Measurements from ENCODE around the gene OR9Q1.

The OR9Q1 gene

DNA sequence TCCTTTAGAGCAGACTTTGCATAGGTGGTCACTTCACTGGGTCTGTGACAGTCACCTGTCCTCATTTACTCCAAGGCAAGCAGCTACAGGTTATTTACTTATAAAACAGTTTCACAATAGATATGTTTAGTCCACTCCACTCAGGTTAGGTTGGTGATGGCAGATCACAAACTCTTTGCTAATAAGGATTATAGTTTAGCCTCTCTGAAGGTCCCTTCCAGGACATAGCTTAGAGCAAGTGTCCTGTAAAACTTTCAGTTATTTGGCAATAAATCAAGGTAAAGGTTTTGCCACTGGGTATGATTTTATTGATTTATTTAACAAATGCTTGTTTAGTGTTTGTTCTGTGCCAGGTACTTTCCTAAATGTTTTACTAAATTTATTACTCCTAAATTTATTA, 15.9 kb downstream of the OR9Q1 start:
- DNase-seq: no peak

DNA sequence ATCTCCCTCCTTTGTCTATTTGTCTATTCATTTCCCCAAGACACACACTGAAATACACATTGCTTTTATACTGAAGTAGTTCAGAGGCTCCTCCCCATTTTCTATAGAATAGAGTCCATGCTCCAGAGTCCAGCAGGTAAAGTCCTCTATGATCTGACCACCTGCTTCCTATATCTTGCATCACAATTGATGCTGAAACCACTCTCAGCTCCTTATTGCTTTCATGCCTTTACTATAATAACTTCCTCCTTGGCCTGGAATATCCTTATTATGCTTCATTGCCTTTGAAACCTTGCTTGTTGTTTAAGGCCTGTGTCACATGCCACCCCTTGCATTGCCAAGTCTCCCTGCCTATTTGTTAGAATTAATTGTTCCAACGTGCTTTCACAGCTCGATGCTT, 19.7 kb downstream of the OR9Q1 start:
- DNase-seq: no peak

DNA sequence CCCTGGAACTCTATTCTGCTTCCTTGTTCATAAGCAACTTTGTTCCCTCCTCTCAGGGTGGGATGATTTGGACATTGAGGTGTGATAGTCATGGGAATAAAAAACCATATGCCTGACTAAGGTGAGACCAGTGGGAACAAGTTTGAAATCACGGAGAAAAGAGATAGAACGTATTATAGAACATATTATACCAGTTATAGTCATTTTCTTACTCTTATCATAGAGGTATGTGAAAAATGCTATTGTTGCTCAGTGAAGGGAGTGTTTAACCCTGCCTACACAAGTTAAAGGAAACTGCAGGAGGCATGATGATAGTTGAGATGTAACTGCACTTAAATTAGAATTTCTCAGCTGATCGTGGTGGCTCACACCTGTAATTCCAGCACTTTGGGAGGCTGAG, 22.6 kb downstream of the OR9Q1 start:
- DNase-seq: no peak

GRCh38 chr11:58047818-58048217, 24.1 kb downstream of the OR9Q1 start:
- no peak for DNase-seq

DNA sequence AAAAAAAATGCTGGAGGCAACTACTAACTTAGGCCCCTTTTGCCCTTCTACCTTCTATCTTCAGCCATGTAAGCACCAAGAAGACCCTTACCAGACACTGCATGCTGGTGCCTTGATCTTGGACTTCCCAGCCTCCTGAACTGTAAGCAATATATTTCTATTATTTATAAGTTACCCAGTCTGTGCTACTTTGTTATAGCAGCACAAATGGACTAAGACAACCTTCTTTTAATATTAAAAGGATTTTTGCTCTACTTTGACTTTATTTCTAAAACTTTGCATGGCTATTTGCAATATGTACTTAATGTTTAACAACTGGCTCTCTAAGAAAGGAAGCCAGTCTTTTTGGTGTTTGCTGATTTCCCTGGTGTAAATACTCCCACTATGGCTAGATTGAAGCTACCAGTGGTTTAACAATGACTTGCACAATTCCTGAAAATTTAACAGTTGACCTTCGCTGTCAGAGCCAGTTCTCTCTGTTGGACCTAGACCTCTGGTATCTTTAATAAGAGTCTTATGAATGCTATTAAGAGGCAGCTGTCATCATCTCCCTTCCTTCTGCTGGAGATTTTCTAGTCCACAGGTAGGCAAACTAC, 32.2 kb downstream of the OR9Q1 start:
- DNase-seq: no peak

DNA sequence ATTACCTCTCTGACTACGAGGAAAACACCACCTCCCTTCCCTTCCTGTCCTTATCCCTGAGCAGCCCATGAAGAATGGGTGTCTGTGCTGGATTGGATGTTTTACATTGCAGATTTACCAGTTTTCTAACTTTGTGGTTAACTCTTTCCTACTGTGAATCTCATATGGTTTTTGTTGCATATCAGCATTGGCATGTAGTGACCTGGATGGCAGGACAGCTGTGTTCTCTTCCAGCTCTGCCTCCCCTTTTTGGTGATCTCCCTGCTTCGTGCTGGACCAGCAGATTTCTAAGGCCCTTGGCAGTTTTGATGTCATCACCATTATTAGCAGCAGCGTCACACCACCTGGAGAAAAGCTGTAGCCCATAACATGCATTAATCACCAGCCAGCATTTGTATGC, 33.8 kb downstream of the OR9Q1 start:
- no peak for DNase-seq

DNA sequence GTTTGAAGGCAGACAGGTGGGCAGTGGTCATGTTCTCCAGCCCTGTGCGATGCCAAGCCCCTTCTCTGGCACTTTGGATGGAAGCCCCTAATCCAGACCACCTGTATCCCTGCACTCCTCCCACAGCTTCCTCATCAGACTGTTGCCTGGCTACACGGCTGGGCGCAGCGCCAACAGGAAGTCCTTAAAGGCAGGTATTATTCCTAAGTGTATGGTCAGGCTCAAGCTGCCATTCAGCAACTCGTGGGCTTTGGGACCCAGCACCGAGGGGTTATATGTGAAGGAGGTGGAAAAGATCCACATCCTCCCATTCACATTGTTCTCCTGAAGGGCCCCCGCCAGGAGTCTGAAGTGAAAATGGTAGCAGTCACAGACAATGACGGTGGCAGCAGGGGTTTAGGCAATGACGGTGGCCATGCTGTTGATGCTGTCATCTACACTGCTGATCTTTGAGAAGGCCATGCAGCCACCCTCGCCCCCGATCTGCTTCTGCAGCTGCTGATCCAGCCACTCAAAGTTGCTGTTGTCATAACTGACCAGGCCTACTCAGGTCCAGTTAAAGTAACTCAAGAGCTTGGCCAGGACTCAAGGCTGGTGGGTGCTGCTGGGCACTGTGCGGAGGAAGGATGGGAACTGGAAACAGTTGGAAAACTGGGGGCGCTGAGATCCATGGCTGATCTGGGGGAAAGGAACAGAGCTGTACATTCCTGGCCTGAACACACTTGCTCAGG, 34.8 kb downstream of the OR9Q1 start:
- peak; percentile 4 to 28 for DNase-seq

GRCh38 chr11:58059007-58059350, 35.3 kb downstream of the OR9Q1 start:
- DNase-seq: no peak

DNA sequence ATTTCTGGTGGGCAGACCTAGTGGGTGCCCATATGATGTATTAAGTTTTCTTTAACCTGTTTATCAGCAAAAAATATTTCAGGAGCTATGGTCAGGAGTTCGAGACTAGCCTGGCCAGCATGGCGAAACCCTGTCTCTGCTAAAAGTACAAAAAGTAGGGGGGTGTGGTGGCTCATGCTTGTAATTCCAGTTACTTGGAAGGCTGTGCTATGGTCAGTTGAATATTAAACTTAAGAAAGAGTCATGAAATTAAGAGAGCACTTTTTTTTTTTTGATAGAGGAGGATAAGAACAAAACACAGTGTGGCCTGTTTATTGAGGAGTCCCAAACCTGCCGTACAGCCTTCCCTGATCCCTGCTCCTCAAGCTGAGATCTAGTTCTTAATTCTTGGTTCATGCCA, 36.9 kb downstream of the OR9Q1 start:
- DNase-seq: no peak

DNA sequence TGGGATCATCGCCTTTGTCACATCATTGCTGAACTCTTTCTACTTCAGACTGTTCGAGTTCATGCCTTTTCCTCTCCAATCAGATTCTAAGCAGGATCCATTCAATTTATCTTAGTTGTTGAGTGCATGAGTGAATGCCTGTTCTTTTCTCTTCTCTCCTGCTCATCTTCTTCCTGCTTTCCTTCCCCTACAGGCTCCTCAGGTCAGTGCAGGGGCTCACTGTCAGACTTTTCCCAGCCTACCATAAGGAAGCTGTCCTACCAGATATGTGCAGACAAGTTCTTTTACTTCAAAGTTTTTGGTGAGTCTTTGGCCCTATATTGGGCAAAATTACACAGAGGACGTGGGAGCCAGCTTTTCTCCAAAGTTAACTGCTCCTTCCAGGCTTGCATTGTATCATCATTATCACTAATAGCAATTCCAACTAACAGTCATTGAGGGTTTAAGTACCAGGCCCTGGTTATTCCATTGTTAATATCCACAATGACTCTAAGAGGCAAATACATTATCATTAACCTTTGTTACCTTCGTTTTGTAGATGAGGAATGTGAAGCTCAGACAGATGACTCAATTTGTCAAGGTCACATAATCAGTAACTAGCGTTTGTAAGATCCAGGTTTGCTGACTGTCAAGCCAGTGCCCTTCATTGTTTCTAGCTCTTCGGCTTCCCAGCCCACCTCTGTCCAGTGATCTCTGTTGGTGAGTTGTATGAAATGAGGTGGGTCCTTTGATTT, 37.4 kb downstream of the OR9Q1 start:
- DNase-seq: no peak

DNA sequence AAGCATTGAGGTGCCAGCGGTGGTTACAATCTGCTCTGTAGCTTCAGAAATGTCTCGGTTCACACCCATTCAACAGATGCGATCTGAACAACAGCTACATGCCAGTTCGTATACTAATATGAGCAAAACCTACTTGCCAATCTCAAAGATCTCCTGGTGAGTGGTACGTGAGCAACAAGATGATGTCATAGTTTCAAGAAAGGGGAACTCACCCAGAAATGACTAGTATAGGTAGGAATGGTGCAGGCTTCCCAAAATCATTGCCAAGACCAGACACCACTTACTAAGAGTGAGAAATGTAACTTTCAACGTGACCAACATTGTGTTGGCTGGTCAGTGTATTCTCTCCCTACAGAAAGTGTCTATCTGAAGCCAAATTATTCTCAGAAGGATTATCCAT, 38.1 kb downstream of the OR9Q1 start:
- no peak for DNase-seq

DNA sequence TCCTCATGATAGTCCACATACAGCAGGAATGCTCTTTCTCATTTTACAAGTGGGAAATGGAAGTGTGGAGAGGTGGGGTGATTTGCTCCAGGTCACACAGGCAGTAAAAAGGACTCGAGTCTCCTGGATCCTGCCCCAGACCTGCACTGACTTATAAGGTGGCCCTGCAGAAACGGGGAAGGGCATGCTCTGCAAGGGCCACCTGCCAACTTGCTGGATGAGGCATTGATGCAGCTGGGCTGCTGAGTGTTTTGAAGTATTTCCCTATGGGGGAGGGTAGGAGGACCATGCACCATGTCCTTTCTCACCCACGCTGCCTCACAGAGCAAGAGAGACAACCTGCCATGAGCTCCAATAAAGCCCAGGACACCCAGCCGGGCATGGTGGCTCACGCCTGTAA, 44.0 kb downstream of the OR9Q1 start:
- no peak for DNase-seq

DNA sequence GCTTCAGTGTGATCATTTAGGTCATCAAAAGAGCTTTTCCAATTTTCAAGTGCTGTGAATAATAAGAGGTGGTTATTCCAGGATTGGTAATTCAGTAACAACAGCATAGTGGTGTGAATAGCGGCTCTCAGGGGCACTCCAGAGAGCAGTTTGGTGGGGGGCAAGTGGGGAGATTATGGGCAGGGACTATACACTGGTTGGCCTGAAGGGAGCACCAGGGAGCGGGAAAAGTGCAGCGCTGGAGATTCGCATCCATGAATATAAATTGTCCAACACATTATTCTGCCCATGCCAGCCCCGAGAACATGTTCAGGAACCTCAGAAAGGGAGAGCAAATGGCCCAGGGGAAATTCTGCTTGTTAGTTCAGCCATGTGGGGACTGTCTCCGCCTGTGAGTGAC, 45.0 kb downstream of the OR9Q1 start:
- no peak for DNase-seq

DNA sequence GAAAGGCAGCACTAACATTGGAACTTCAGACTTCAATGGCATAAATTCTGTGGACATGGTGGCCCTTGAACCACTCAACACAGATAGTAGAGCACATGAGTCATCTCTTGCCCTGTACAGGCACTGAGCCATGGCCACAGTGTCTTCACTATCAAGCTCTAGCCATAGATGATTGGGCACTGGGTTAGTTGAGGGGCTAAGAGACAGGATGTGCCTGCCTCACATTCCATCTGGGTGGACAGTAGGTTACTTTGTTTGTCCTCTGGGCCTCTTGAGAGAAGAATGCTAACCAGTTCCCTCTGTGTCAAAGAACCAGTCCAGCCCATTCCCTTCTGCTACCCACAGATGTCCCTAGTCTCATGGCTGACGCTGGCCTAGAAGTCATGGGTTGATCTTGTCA, 46.9 kb downstream of the OR9Q1 start:
- no peak for DNase-seq

GRCh38 chr11:58075781-58076180, 52.1 kb downstream of the OR9Q1 start:
- no peak for DNase-seq

DNA sequence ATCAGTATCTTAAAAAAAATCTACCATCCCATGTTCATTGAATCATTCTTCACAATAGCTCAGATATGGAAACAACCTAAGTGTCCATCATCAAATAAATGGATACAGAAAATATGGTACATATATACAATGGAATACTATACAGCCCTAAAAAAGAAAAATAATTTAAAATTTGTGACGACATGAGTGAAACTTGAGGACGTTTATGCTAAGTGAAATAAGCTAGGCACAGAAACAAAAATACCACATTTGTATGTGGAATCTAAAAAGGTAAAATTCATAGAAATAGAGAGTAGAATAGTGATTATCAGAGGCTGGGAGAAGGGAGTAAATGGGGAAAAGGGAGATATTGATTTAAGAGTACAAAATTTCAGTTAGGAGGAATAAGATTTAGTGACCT, 62.8 kb downstream of the OR9Q1 start:
- DNase-seq: no peak

GRCh38 chr11:58097437-58097836, 73.8 kb downstream of the OR9Q1 start:
- no peak for DNase-seq

GRCh38 chr11:58121096-58121495, 97.4 kb downstream of the OR9Q1 start:
- no peak for DNase-seq

- DNase-seq: no peak
These were observed 101.8 kb downstream of the OR9Q1 start, which contains the start of gene OR9I1 for GRCh38 chr11:58125469-58125868. OR9I1 (minus strand) TSS chr11:58125530; CDS start chr11:58119444, 6,086 bp downstream.

DNA sequence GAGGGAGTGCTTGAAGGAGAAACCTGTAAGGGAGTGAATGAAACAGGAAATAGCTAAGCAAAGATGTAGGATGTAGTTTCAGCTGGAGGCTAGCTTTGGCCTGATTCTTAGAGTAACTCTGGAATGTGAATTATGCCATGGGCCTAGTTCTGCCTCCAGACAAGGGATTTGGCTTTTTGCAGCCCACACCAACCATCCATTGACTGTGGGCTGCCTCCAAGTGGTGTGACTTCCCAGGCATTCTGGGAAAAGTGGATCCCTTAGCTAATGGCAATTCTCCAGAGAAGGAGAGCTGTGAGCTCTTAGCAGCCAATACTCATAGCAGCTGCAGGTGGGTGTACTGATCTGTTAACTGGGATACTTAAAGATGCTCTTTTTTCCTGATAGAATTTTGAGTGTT, 103.7 kb downstream of the OR9Q1 start:
- no peak for DNase-seq

- no peak for DNase-seq
These were observed 109.8 kb downstream of the OR9Q1 start for GRCh38 chr11:58133309-58134076.

- no peak for DNase-seq
These were observed 110.5 kb downstream of the OR9Q1 start for GRCh38 chr11:58134151-58134550.

- DNase-seq: no peak
These were observed 111.5 kb downstream of the OR9Q1 start for GRCh38 chr11:58135171-58135570.

DNA sequence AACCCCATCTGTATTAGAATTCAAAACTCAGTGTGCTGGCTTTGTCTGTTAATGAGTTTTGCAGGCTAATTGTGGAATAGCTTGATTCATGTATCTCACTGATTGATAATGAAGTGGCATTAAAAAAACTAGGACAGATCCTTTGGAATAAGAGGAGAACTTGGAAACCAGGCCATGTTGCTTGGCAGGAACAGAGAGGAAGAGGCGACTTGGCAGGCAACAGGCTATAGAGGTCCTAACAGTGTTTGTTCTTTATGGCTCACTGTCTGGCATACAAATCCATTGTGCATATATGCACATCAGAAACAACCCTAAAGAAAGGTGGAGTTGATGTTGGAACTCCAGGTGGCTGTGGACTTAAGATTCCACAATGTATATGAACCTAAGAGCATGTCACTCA, 119.1 kb downstream of the OR9Q1 start:
- no peak for DNase-seq
